ENCODE results near the gene FLT1.

DNA sequence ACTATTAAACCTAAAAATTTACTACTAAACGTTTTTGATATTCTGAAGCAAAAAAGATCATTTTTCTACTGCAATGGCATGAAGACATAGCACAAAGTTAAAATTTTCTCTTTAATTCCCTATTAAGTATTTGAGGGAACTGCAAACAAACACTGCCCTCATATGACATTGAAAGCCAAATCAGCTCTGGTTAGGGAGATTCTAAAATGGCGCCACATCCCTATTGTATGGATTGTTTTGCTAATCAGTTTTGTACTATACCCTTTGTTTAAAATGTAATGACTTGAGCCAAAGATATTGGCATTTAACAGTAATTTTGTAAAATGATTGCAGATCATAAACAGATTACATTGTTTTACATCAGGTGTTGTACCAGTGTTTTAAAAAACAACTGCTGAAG, 65.8 kb downstream of the FLT1 start:
- TF ChIP-seq, protein P1, sequence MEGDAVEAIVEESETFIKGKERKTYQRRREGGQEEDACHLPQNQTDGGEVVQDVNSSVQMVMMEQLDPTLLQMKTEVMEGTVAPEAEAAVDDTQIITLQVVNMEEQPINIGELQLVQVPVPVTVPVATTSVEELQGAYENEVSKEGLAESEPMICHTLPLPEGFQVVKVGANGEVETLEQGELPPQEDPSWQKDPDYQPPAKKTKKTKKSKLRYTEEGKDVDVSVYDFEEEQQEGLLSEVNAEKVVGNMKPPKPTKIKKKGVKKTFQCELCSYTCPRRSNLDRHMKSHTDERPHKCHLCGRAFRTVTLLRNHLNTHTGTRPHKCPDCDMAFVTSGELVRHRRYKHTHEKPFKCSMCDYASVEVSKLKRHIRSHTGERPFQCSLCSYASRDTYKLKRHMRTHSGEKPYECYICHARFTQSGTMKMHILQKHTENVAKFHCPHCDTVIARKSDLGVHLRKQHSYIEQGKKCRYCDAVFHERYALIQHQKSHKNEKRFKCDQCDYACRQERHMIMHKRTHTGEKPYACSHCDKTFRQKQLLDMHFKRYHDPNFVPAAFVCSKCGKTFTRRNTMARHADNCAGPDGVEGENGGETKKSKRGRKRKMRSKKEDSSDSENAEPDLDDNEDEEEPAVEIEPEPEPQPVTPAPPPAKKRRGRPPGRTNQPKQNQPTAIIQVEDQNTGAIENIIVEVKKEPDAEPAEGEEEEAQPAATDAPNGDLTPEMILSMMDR (IDR thresholded peaks at IDR 0.05) = no peak
- TF ChIP-seq ZFX (IDR thresholded peaks at IDR 0.05; ENCODE audit: borderline replicate concordance) = no peak

Measured in 22Rv1 (cell line).